HCT116 (cell line): Measurements from ENCODE around the gene KDSR. TPM values are rescaled to one million over a fixed set of nuclear protein-coding genes. Genes with fewer than 3 reads are reported as not detected.

Experiments used
- ATAC-seq: fragments of 200-7000 bp; cut with Tn5 transposase; 2 replicates; pipeline ENCODE4 v1.9.1; 2020; ENCODE audit warnings: mild to moderate bottlenecking, moderate library complexity
- BruUV-seq: library from RNA; stranded (reverse); fragments of 400-500 nt; replicated peaks from 2 replicates; lab custom pipeline; 2021; lab: Mats Ljungman, UMichigan
- CTCF ChIA-PET: fragments of 300-600 bp; sonication (Branson Sonifier 250); formaldehyde crosslinking; loops from one replicate; lab custom pipeline; 2021; ENCODE audit warnings: antibody characterized with exemption; lab: Charles Lee
- POLR2A ChIA-PET: fragments of 300-600, 350-600 bp; sonication (Branson Sonifier 250); formaldehyde crosslinking; loops from one replicate; lab custom pipeline; 2021; ENCODE audit warnings: antibody characterized with exemption; lab: Charles Lee
- RAD21 ChIA-PET, 2 experiments: fragments of 300-600 bp; sonication (Branson Sonifier 250); formaldehyde crosslinking; loops; one replicate each; lab custom pipeline; 2023; ENCODE audit warnings: low total read pairs in 2 of 2; ENCODE audit not compliant: uncharacterized antibody in 2 of 2, unreplicated experiment in 2 of 2, low non-redundant PET in 1 of 2; lab: Charles Lee
- DNase-seq: peaks from one replicate; pipeline ENCODE4 v3.0.0-alpha.2; 2010; ENCODE audit warnings: low read depth, low spot score
- H2AFZ ChIP-seq: fragments of 200-600 bp; shearing (Covaris generic), sonication (generic); 2 replicates; pipeline ENCODE4 v1.6.1; 2017; ENCODE audit warnings: low read depth, mixed run types, mixed read lengths, antibody characterized with exemption, low read length; ENCODE audit not compliant: poor library complexity, severe bottlenecking
- H3K27ac ChIP-seq: 2 replicates; pipeline ENCODE4 v1.5.1; 2012; ENCODE audit warnings: low read depth, low read length
- H3K27me3 ChIP-seq: fragments of 200-600 bp; sonication (generic); 2 replicates; pipeline ENCODE4 v1.6.1; 2016; ENCODE audit warnings: mixed run types, low read length, mixed read lengths; ENCODE audit not compliant: insufficient read depth
- H3K36me3 ChIP-seq, 2 experiments: fragments of 200-500 bp in 1 of 2; fragments of 200-600 bp in 1 of 2; sonication (Bioruptor generic) in 1 of 2; sonication (generic) in 1 of 2; 2 replicates each; pipeline versions ENCODE4 v1.5.1 to v1.6.1; 2014 to 2016; ENCODE audit warnings: low read length in 2 of 2, inconsistent platforms in 1 of 2, mixed read lengths in 1 of 2, mixed run types in 1 of 2; ENCODE audit not compliant: insufficient read depth in 2 of 2, control insufficient read depth in 1 of 2
- H3K4me1 ChIP-seq, 2 experiments: fragments of 200-600 bp in 1 of 2; sonication (generic) in 1 of 2; 2 replicates each; pipeline versions ENCODE4 v1.5.1 to v1.6.1; 2012 to 2017; ENCODE audit warnings: low read length in 2 of 2, inconsistent platforms in 1 of 2, mild to moderate bottlenecking in 1 of 2, mixed read lengths in 1 of 2, mixed run types in 1 of 2, moderate library complexity in 1 of 2; ENCODE audit not compliant: insufficient read depth in 2 of 2, control insufficient read depth in 1 of 2
- H3K4me2 ChIP-seq: fragments of 200-600 bp; sonication (generic); 2 replicates; pipeline ENCODE4 v1.6.1; 2017; ENCODE audit warnings: mixed run types, low read length, mixed read lengths
- H3K4me3 ChIP-seq, 2 experiments: fragments of 200-600 bp in 1 of 2; sonication (generic) in 1 of 2; replicated peaks in 1 of 2; 2 replicates each; pipeline ENCODE4 v1.5.1; 2011 to 2016; ENCODE audit warnings: low read length in 2 of 2, control low read depth in 1 of 2, low read depth in 1 of 2, mild to moderate bottlenecking in 1 of 2, mixed read lengths in 1 of 2, mixed run types in 1 of 2
- H3K79me2 ChIP-seq: fragments of 200-600 bp; sonication (generic); 2 replicates; pipeline ENCODE4 v1.6.1; 2017; ENCODE audit warnings: mild to moderate bottlenecking, mixed run types, low read length, moderate library complexity, mixed read lengths; ENCODE audit not compliant: insufficient read depth
- H3K9ac ChIP-seq: fragments of 200-600 bp; sonication (generic); 2 replicates; pipeline ENCODE4 v1.6.1; 2016; ENCODE audit warnings: low read length, mixed read lengths
- H3K9me2 ChIP-seq: fragments of 200-600 bp; sonication (generic), shearing (Covaris generic); 2 replicates; pipeline ENCODE4 v1.6.1; 2017; ENCODE audit warnings: mixed run types, mild to moderate bottlenecking, moderate library complexity; ENCODE audit not compliant: insufficient read depth
- H3K9me3 ChIP-seq, 2 experiments: fragments of 200-500 bp in 1 of 2; fragments of 200-600 bp in 1 of 2; sonication (Bioruptor generic) in 1 of 2; sonication (generic) in 1 of 2; 2 replicates each; pipeline ENCODE4 v1.6.1; 2014 to 2017; ENCODE audit warnings: low read length in 2 of 2, mixed read lengths in 2 of 2, inconsistent platforms in 1 of 2, low read depth in 1 of 2, mild to moderate bottlenecking in 1 of 2, mixed run types in 1 of 2, moderate library complexity in 1 of 2; ENCODE audit not compliant: control insufficient read depth in 1 of 2, insufficient read depth in 1 of 2
- H4K20me1 ChIP-seq: fragments of 200-600 bp; sonication (generic), shearing (Covaris generic); 2 replicates; pipeline ENCODE4 v1.6.1; 2017; ENCODE audit warnings: mixed run types, mild to moderate bottlenecking, moderate library complexity; ENCODE audit not compliant: insufficient read depth
- ATF3 ChIP-seq: IDR thresholded peaks from 2 replicates; pipeline ENCODE4 v1.6.1; 2012
- CBX3 ChIP-seq: IDR thresholded peaks from 2 replicates; pipeline ENCODE4 v1.6.1; 2012; ENCODE audit warnings: low read depth
- CTCF ChIP-seq, 3 experiments: fragments of 200-600 bp in 1 of 3; sonication (generic) in 1 of 3; IDR thresholded peaks in 2 of 3; conservative IDR thresholded peaks in 1 of 3; 2 replicates each; pipeline ENCODE4 v1.5.1; 2012 to 2017; ENCODE audit warnings: low read depth in 2 of 3, low read length in 2 of 3, antibody characterized with exemption in 1 of 3, borderline replicate concordance in 1 of 3, control low read depth in 1 of 3, mild to moderate bottlenecking in 1 of 3, mixed read lengths in 1 of 3, mixed run types in 1 of 3, moderate library complexity in 1 of 3; ENCODE audit not compliant: insufficient read depth in 1 of 3
- EGR1 ChIP-seq: IDR thresholded peaks from 2 replicates; pipeline ENCODE4 v1.6.1; 2012; ENCODE audit warnings: low read depth
- ELF1 ChIP-seq: IDR thresholded peaks from 2 replicates; pipeline ENCODE4 v1.6.1; 2012; ENCODE audit warnings: low read depth, borderline replicate concordance
- EZH2 ChIP-seq: fragments of 200-600 bp; sonication (generic); IDR thresholded peaks from 2 replicates; pipeline ENCODE4 v1.6.1; 2017; ENCODE audit warnings: antibody characterized with exemption, mixed run types
- EZH2phosphoT487 ChIP-seq: fragments of 200-600 bp; IDR thresholded peaks from 2 replicates; pipeline ENCODE4 v1.6.1; 2018; ENCODE audit warnings: antibody characterized with exemption, borderline replicate concordance
- FOSL1 ChIP-seq: IDR thresholded peaks from 2 replicates; pipeline ENCODE4 v1.6.1; 2012; ENCODE audit warnings: low read depth
- JUND ChIP-seq: IDR thresholded peaks from 2 replicates; pipeline ENCODE4 v1.6.1; 2012
- MAX ChIP-seq: IDR thresholded peaks from 2 replicates; pipeline ENCODE4 v1.6.1; 2012
- POLR2A ChIP-seq: IDR thresholded peaks from 2 replicates; pipeline ENCODE4 v1.7.0; 2011; ENCODE audit warnings: borderline replicate concordance; ENCODE audit not compliant: insufficient read depth, insufficient read length; ENCODE audit errors: extremely low read depth
- SIN3A ChIP-seq: IDR thresholded peaks from 2 replicates; pipeline ENCODE4 v1.6.1; 2012; ENCODE audit warnings: low read depth
- SP1 ChIP-seq: IDR thresholded peaks from 2 replicates; pipeline ENCODE4 v1.6.1; 2012; ENCODE audit warnings: low read depth
- SRF ChIP-seq: IDR thresholded peaks from 2 replicates; pipeline ENCODE4 v1.6.1; 2012; ENCODE audit warnings: low read depth
- TCF7L2 ChIP-seq: IDR thresholded peaks from 2 replicates; pipeline ENCODE4 v1.7.0; 2011; ENCODE audit warnings: borderline replicate concordance, inconsistent platforms; ENCODE audit not compliant: insufficient read depth, insufficient read length; ENCODE audit errors: extremely low read depth
- ZNF274 ChIP-seq: fragments of 200-500 bp; sonication (Bioruptor generic); IDR thresholded peaks from 2 replicates; pipeline ENCODE4 v1.6.1; 2014; ENCODE audit warnings: mild to moderate bottlenecking, low read depth, low read length, inconsistent platforms
- intact Hi-C: fragments of 100-400 bp; cut with micrococcal nuclease; formaldehyde crosslinking; loops from 2 replicates; pipeline ENCODE4 v1.10.0; 2022
- total RNA-seq: library from RNA; stranded (reverse); gene quantifications from one replicate; pipeline ENCODE4 v1.2.1, GENCODE V29; 2021; ENCODE audit not compliant: unreplicated experiment

Gene KDSR
- total RNA-seq, 1 experiment from 2014 or later, result 68.6 TPM

- Histone ChIP-seq H3K4me1 (peaks cover 5 to 24% of the 10 kb centered on the region in 2 experiments; a peak in 2 of 4 replicates), H3K4me3 (peak within 1 kb of the TSS; percentile 68 to 69), H2AFZ (peak within 1 kb of the TSS; percentile 95), H3K9me3 (no peaks in the 10 kb centered on the region), H4K20me1 (no peaks in the 10 kb centered on the region), H3K27ac (peak within 1 kb of the TSS; percentile 43; the same call in 1 of the 2 replicates), H3K36me3 (no peaks in the 10 kb centered on the region), H3K79me2 (no peaks in the 10 kb centered on the region), H3K9ac (peak within 1 kb of the TSS; percentile 59), H3K27me3 (0 out of 2 replicates have a peak, but pooled peaks cover 7% of the 10 kb centered on the region), H3K4me2 (peak within 1 kb of the TSS; percentile 98), H3K9me2 (no peaks in the 10 kb centered on the region)
- POLR2A ChIA-PET, result no interaction called here
- no peak for TF ChIP-seq EGR1
- TF ChIP-seq CTCF (IDR thresholded peaks at IDR 0.05 in 2 of 3, conservative IDR thresholded peaks at IDR 0.05 in 1 of 3; ENCODE audit: borderline replicate concordance in 1 of 3, insufficient read depth in 1 of 3, low read depth in 2 of 3, low read length in 2 of 3), result no peak
- no peak for TF ChIP-seq EZH2
- no peak for TF ChIP-seq EZH2phosphoT487
- no peak for TF ChIP-seq CBX3
- TF ChIP-seq TCF7L2, result no peak
- no peak for TF ChIP-seq ZNF274
- TF ChIP-seq POLR2A, result no peak
- TF ChIP-seq SIN3A, result no peak
- no peak for TF ChIP-seq JUND
- TF ChIP-seq ATF3, result no peak
- TF ChIP-seq ELF1, result no peak
- TF ChIP-seq SRF, result no peak
- TF ChIP-seq SP1, result no peak
- no peak for TF ChIP-seq MAX
- TF ChIP-seq FOSL1, result no peak
- ATAC-seq, result peak; percentile 63
- DNase-seq, result no peak
- intact Hi-C loops, result loop anchor here (5.0 to 10.0 kb wide), 2 partner anchors 118 to 835 kb away; no protein-coding TSS in a partner anchor
- BruUV-seq, result no TSS peak
- CTCF ChIA-PET, result interaction anchor here (0.7 to 1.7 kb wide), 3 partner anchors 12 to 304 kb away, joined by 3 to 4 read pairs (median 3); no protein-coding TSS in a partner anchor
- RAD21 ChIA-PET, result interaction anchor here in 1 of 2 experiments (0.5 kb wide), 1 partner anchor 24 kb away, joined by 3 read pairs; no protein-coding TSS in a partner anchor
Observed at GRCh38 chr18:63319383-63320122, 47.5 kb downstream of the KDSR start, which contains the start of gene BCL2. Gene BCL2 (minus strand): TSS chr18:63319769.
